T1000 (cell line): ENCODE results near the gene GSK3B.
"Not testable (repeated sequence)": the region's sequence is repeated elsewhere in the genome, so short reads cannot be mapped to it uniquely, and the experiment has no call there.

Experiments
- DNase-seq: peaks from one replicate; lab custom pipeline; 2025; ENCODE audit warnings: mixed read lengths; lab: John Stamatoyannopoulos, UW

Gene GSK3B

DNA sequence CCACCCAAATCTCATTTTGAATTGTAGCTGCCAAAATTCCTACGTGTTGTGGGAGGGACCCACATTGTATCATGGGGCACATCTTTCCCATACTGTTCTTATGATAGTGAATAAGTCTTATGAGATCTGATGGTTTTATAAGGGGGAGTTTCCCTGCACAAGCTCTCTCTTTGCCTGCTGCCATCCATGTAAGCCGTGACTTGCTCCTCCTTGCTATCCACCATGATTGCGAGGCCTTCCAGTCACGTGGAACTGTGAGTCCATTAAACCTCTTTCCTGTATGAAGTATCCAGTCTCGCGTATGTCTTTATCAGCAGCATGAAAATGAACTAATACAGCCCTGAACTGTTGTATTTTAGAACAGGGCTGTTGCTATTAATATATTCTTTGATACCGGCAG lies 40.6 kb downstream of the GSK3B start:
- DNase-seq = not testable (repeated sequence)

DNA sequence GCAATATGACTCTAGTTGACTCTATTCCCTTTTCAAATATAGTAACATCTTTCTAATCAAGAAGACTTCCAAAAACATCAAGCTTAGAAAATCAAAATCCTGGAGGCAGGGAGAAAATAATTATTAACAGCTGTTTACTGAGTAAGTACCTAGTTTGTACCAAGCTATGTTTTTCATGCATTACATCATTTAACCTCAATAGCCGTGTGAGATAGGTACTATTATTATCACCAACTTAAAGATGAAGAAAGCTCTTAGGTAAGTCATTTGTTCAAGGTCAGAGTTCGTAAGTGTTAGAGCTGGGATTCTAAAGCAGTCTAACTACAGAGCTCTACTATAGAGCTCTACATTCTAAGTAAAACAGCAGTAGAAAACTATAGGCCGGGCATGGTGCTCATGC lies 41.6 kb downstream of the GSK3B start:
- no peak for DNase-seq

- no peak for DNase-seq
Measured at GRCh38 chr3:120052225-120052624, 42.0 kb downstream of the GSK3B start.

GRCh38 chr3:120051570-120051969 lies 42.7 kb downstream of the GSK3B start:
- DNase-seq = not testable (repeated sequence)

DNA sequence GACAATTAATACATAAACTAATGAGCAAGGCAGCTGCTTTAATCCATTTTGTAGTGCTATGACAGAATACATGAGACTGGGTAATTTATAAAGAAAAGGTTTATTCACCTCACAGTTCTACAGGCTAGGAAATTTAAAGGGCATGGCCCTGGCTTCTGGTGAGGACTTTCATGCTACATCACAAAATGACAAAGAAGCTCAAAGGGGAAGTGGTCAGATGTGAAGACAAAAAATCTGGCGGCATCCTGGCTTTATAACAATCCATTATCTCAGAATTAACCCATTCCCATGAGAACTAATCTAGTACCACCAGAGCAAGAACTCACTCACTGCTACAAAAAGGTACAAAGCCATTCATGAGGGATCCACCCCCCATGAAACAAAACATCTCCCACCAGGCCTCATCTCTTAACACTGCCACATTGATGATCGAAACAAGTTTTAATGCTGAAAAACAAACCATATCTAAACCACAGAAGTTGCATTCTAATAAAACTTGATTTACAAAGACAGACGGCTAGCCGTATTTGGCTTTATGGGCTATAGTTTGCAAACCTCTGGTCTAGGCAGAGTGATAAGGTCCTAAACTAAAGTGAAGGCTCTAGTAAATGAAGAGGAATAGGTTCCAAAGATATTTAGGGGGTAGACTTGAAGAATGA lies 44.2 kb downstream of the GSK3B start:
- DNase-seq = no peak

DNA sequence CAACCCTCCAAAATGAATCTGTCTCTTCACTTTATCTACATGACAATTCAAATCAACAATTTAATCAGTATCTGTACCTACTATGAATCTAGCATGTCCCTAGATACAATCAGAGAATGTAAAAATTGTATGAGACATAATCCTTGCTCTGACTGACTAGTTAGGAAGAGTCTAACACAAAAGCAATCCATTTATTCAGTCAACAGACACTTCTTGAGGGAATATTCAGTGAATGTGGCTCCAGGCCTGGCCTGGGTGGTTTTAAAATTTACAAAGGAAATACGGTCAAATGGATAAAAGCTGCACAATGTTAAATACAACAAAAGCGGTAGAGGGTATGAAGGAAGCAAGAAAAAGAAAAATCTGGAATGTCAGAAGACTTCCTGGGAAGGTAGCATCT lies 45.2 kb downstream of the GSK3B start:
- no peak for DNase-seq

- no peak for DNase-seq
Measured at GRCh38 chr3:120048355-120049041, 45.7 kb downstream of the GSK3B start.

DNA sequence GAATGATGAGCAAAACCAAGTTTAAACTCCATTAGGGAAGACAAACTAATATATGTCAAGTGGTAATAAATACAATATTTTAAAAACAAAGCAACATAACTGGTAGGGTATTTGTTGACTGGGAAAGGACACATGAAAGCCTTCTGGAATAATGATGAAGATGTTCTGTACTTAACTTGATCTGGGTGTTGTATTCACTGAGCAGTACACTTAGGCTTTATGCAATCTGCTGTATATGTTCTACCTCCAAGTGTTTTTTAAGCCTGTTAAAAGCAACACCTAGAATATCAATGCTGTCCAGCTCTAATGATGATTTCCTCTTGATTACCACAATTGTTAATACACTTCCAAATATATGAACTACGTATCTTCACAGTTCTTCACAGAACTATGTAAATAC lies 46.6 kb downstream of the GSK3B start:
- no peak for DNase-seq

- DNase-seq = no peak
Measured at GRCh38 chr3:120040813-120041377, 53.4 kb downstream of the GSK3B start.

- no peak for DNase-seq
Measured at GRCh38 chr3:120039642-120040610, 54.3 kb downstream of the GSK3B start.

GRCh38 chr3:120033596-120033995 lies 60.7 kb downstream of the GSK3B start:
- no peak for DNase-seq

GRCh38 chr3:120031561-120031960 lies 62.7 kb downstream of the GSK3B start:
- DNase-seq = no peak

DNA sequence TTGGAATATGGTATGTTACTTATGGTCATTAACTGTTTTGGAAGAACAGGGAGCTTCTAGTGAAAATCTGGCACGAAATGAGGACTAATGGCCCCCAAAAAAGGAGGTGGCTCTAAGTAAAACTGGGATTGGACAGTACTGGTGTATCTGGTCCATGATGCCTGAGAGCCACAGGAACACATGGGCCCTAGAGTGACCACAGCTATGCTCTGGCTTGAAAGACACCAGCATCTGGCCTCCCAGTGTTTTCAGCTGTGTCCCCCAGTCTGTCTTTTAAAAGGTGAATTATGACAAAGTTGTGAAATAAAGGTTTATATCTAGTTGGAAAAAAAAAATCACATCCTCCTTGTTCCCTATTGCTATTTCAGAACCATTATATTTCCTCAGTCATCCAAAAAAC lies 64.5 kb downstream of the GSK3B start:
- DNase-seq = no peak

DNA sequence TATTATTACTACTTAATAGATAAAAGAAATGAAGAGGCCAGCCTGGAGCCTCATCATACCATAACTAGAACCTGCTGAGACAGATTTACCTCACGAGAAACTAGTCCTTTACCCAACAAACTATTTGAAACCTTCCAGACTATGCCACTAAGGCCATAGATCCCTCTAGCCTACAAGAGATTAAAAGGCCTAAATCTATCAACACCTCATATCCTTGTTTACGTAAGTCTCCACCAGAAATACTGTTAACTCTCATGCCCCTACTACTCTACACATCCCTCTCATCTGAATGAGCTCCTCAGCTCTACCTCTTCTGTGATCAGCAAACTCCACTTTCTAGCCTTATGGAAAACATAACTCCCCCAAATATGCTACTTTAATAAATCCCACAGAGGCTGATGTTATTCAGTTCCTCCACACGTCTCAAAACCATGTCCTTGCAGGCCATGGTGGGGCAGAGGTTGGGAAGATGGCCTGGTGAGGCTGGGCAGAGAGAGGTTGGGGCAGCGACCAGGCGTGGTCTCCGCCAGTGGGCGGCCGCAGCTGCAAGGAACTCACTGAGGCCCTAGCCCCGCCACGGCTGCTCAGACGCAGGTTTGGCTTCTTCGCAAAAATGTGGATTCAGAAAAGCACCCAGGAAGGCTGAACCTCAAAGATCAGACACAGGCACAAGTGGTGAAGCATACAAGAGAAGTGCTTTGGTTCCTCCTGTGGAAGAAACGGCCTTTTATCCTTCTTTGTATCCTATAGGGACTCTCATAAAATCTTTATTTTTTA lies 65.8 kb downstream of the GSK3B start:
- DNase-seq = no peak

DNA sequence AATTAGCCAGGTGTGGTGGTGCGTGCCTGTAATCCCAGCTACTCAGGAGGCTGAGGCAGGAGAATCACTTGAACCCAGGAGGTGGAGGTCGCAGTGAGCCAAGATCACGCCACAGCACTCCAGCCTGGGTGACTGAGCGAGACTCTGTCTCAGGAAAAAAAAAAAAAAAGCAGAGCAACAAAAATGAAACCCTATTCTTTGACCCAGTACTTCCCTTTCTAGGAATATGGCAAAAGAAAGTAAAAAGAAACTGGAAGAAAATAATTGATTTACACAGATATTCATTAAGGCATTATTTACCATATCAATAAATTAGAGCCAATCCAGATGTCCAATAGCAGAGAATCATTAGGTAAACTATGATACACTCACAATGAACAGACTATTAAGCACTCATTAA lies 67.0 kb downstream of the GSK3B start:
- DNase-seq = no peak

GRCh38 chr3:120025520-120025919 lies 68.7 kb downstream of the GSK3B start:
- DNase-seq = no peak

GRCh38 chr3:120024103-120024502 lies 70.1 kb downstream of the GSK3B start:
- DNase-seq = no peak

- no peak for DNase-seq
Measured at GRCh38 chr3:120022729-120023128, 71.5 kb downstream of the GSK3B start.

GRCh38 chr3:120021523-120021922 lies 72.7 kb downstream of the GSK3B start:
- DNase-seq = no peak

GRCh38 chr3:120018299-120018698 lies 75.9 kb downstream of the GSK3B start:
- DNase-seq = no peak

DNA sequence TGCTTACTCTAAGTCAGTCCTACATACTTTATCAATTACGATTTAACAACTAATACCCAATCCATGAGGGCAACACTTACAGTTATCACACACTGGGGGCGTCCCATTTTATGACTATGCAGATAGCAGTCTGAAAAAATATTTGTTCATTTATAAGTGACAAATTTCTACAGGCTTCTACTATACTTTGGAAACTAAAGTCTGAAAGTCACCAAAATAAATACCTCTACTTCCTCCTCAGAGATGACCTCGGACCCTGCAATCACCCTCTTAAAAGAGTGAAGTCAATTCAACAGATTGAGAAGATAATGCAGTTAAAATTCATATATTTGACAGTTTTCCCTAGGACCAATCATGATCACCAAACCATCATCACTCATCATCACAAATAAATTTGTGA lies 76.6 kb downstream of the GSK3B start:
- no peak for DNase-seq

DNA sequence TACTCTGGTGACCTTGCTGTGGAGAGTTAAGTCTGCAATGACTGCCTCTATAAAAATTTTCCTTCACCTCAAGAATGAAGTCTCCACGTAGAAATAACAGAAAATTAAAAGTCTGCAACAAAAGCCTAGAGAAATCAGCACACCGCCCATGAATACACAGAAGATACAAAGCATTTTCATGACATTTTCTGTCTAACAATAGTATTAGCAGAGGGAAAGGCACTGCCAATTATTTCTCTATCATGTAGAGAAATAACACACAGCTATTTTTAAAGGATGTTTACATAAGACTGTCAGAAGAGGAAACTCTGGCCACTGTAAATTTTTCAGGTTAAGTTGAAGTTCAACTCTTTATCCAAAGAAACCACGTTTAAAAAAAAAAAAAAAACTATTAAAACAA lies 80.8 kb downstream of the GSK3B start:
- DNase-seq = no peak
